IMR-90 (cell line): Measurements from ENCODE around the gene RPRML. TPM values are rescaled to one million over a fixed set of nuclear protein-coding genes. Genes with fewer than 3 reads are reported as not detected.

Experiments
- ATAC-seq: fragments of 200-7000 bp; cut with Tn5 transposase; 2 replicates; pipeline ENCODE4 v1.9.1; 2020; ENCODE audit warnings: low read depth, mild to moderate bottlenecking, moderate library complexity
- BruUV-seq: library from RNA; stranded (reverse); fragments of 400-500 nt; replicated peaks from 2 replicates; lab custom pipeline; 2021; lab: Mats Ljungman, UMichigan
- CTCF ChIA-PET: fragments of 300-600 bp; formaldehyde crosslinking; extraction: SDS; loops from one replicate; lab custom pipeline; 2021; ENCODE audit warnings: antibody characterized with exemption; lab: Yijun Ruan, JAX
- POLR2A ChIA-PET: fragments of 300-600 bp; sonication (Branson Sonifier 250); formaldehyde crosslinking; loops from one replicate; lab custom pipeline; 2022; ENCODE audit warnings: antibody characterized with exemption; ENCODE audit not compliant: unreplicated experiment; lab: Charles Lee
- DNase-seq: peaks from one replicate; pipeline ENCODE4 v3.0.0; 2013
- H2AFZ ChIP-seq: replicated peaks from 2 replicates; pipeline ENCODE3; 2013; ENCODE audit warnings: low read length, mild to moderate bottlenecking; ENCODE audit not compliant: poor library complexity
- H2AK5ac ChIP-seq: 2 replicates; pipeline ENCODE4 v1.6.1; 2013; ENCODE audit warnings: low read depth, low read length, inconsistent platforms
- H2AK9ac ChIP-seq: replicated peaks from 2 replicates; pipeline ENCODE3; 2013; ENCODE audit warnings: mild to moderate bottlenecking, low read depth, low read length, moderate library complexity; ENCODE audit not compliant: poor library complexity
- H2BK120ac ChIP-seq: 2 replicates; pipeline ENCODE4 v1.6.1; 2013; ENCODE audit warnings: low read depth, low read length, inconsistent platforms
- H2BK15ac ChIP-seq: 3 replicates; pipeline ENCODE4 v1.6.1; 2013; ENCODE audit warnings: low read depth, low read length, inconsistent platforms
- H2BK20ac ChIP-seq: 2 replicates; pipeline ENCODE4 v1.6.1; 2013; ENCODE audit warnings: low read depth, mild to moderate bottlenecking, inconsistent platforms, low read length, moderate library complexity
- H2BK5ac ChIP-seq: 2 replicates; pipeline ENCODE4 v1.6.1; 2013; ENCODE audit warnings: mild to moderate bottlenecking, low read depth, low read length, inconsistent platforms; ENCODE audit not compliant: poor library complexity, severe bottlenecking
- H3K14ac ChIP-seq: replicated peaks from 2 replicates; pipeline ENCODE4 v1.6.1; 2013; ENCODE audit warnings: low read depth, low read length, inconsistent platforms
- H3K18ac ChIP-seq: 2 replicates; pipeline ENCODE4 v1.6.1; 2013; ENCODE audit warnings: low read depth, low read length, control low read depth
- H3K23ac ChIP-seq: 2 replicates; pipeline ENCODE4 v1.6.1; 2013; ENCODE audit warnings: low read depth, low read length, inconsistent platforms
- H3K27ac ChIP-seq: 2 replicates; pipeline ENCODE4 v1.5.1; 2013; ENCODE audit warnings: mild to moderate bottlenecking, control low read depth, low read length; ENCODE audit not compliant: insufficient read depth
- H3K27me3 ChIP-seq: 2 replicates; pipeline ENCODE4 v1.6.1; 2013; ENCODE audit warnings: low read length; ENCODE audit not compliant: control insufficient read depth, insufficient read depth
- H3K36me3 ChIP-seq: 2 replicates; pipeline ENCODE4 v1.6.1; 2013; ENCODE audit warnings: low read length, mixed read lengths; ENCODE audit not compliant: control insufficient read depth, insufficient read depth
- H3K4ac ChIP-seq: 2 replicates; pipeline ENCODE4 v1.6.1; 2013; ENCODE audit warnings: low read depth, low read length, inconsistent platforms
- H3K4me1 ChIP-seq: 2 replicates; pipeline ENCODE4 v1.6.1; 2013; ENCODE audit warnings: low read length, mixed read lengths; ENCODE audit not compliant: control insufficient read depth, insufficient read depth
- H3K4me2 ChIP-seq: 2 replicates; pipeline ENCODE4 v1.6.1; 2013; ENCODE audit warnings: low read depth, mild to moderate bottlenecking, control low read depth, low read length, moderate library complexity
- H3K4me3 ChIP-seq: 2 replicates; pipeline ENCODE4 v1.5.1; 2013; ENCODE audit warnings: low read depth, mild to moderate bottlenecking, control low read depth, low read length, moderate library complexity; ENCODE audit not compliant: insufficient read depth
- H3K56ac ChIP-seq: 2 replicates; pipeline ENCODE4 v1.6.1; 2013; ENCODE audit warnings: low read length, inconsistent platforms; ENCODE audit not compliant: insufficient read depth; ENCODE audit errors: extremely low read depth
- H3K79me1 ChIP-seq, 2 experiments: 2 replicates each; pipeline ENCODE4 v1.6.1; 2013; ENCODE audit warnings: low read length in 2 of 2, inconsistent platforms in 1 of 2, low read depth in 1 of 2
- H3K9ac ChIP-seq: 2 replicates; pipeline ENCODE4 v1.6.1; 2013; ENCODE audit warnings: low read depth, low read length, control low read depth
- H3K9me1 ChIP-seq: 2 replicates; pipeline ENCODE4 v1.6.1; 2013; ENCODE audit warnings: low read length, inconsistent platforms; ENCODE audit not compliant: insufficient read depth
- H3K9me3 ChIP-seq: 2 replicates; pipeline ENCODE4 v1.6.1; 2013; ENCODE audit warnings: low read length; ENCODE audit not compliant: control insufficient read depth, insufficient read depth
- H4K20me1 ChIP-seq: 2 replicates; pipeline ENCODE4 v1.6.1; 2013; ENCODE audit warnings: low read length, inconsistent platforms; ENCODE audit not compliant: insufficient read depth
- H4K5ac ChIP-seq: 2 replicates; pipeline ENCODE4 v1.6.1; 2013; ENCODE audit warnings: mild to moderate bottlenecking, low read depth, low read length, control low read depth
- H4K8ac ChIP-seq, 2 experiments: 2 replicates each; pipeline ENCODE4 v1.6.1; 2013; ENCODE audit warnings: low read depth in 2 of 2, low read length in 2 of 2, control low read depth in 1 of 2, inconsistent platforms in 1 of 2
- H4K91ac ChIP-seq: 2 replicates; pipeline ENCODE4 v1.6.1; 2013; ENCODE audit warnings: low read depth, low read length, inconsistent platforms; ENCODE audit not compliant: insufficient read depth
- BHLHE40 ChIP-seq: fragments of 150-350 bp; IDR thresholded peaks from 2 replicates; pipeline ENCODE4 v1.6.1; 2016; ENCODE audit warnings: mild to moderate bottlenecking, low read depth, low read length
- CEBPB ChIP-seq: IDR thresholded peaks from 2 replicates; pipeline ENCODE4 v1.6.1; 2012; ENCODE audit warnings: low read depth, low read length, improper control_type of control experiment
- CHD1 ChIP-seq: IDR thresholded peaks from 2 replicates; pipeline ENCODE4 v1.6.1; 2012; ENCODE audit warnings: low read depth, low read length, improper control_type of control experiment
- CTCF ChIP-seq: conservative IDR thresholded peaks from 2 replicates; pipeline ENCODE4 v1.5.1; 2012; ENCODE audit warnings: mild to moderate bottlenecking, low read depth, low read length, improper control_type of control experiment
- FOS ChIP-seq: fragments of 150-350 bp; IDR thresholded peaks from 2 replicates; pipeline ENCODE4 v1.6.1; 2016; ENCODE audit warnings: low read depth, low read length
- MAFK ChIP-seq: IDR thresholded peaks from 2 replicates; pipeline ENCODE4 v1.6.1; 2012; ENCODE audit warnings: low read depth, low read length, improper control_type of control experiment
- MAZ ChIP-seq: IDR thresholded peaks from 2 replicates; pipeline ENCODE4 v1.6.1; 2012; ENCODE audit warnings: low read depth, mild to moderate bottlenecking, low read length, improper control_type of control experiment, moderate library complexity, borderline replicate concordance
- MXI1 ChIP-seq: IDR thresholded peaks from 2 replicates; pipeline ENCODE4 v1.6.1; 2012; ENCODE audit warnings: low read depth, mild to moderate bottlenecking, low read length, moderate library complexity, borderline replicate concordance
- NFE2L2 ChIP-seq: fragments of 150-350 bp; IDR thresholded peaks from 2 replicates; pipeline ENCODE4 v1.6.1; 2016; ENCODE audit warnings: low read depth, mild to moderate bottlenecking, low read length
- POLR2A ChIP-seq: IDR thresholded peaks from 2 replicates; pipeline ENCODE4 v1.6.1; 2012; ENCODE audit warnings: mild to moderate bottlenecking, low read depth, low read length
- RAD21 ChIP-seq: IDR thresholded peaks from 2 replicates; pipeline ENCODE4 v1.6.1; 2012; ENCODE audit warnings: low read length, improper control_type of control experiment
- RCOR1 ChIP-seq: IDR thresholded peaks from 2 replicates; pipeline ENCODE4 v1.6.1; 2012; ENCODE audit warnings: mild to moderate bottlenecking, low read length, improper control_type of control experiment; ENCODE audit not compliant: insufficient replicate concordance
- RFX5 ChIP-seq: IDR thresholded peaks from 2 replicates; pipeline ENCODE4 v1.8.0; 2012; ENCODE audit warnings: low read depth, mild to moderate bottlenecking, low read length, moderate library complexity
- SMC3 ChIP-seq: fragments of 150-350 bp; IDR thresholded peaks from 2 replicates; pipeline ENCODE4 v1.6.1; 2016; ENCODE audit warnings: low read depth, mild to moderate bottlenecking, antibody characterized with exemption, low read length, moderate library complexity
- USF2 ChIP-seq: fragments of 150-350 bp; IDR thresholded peaks from 2 replicates; pipeline ENCODE4 v1.6.1; 2017; ENCODE audit warnings: mild to moderate bottlenecking, antibody characterized with exemption, low read length, low read depth
- WGBS, 2 experiments: methylation state at CpG; one replicate each; pipeline versions ENCODE4 v1.1.5 to v1.1.7; 2013; ENCODE audit warnings: missing lambda C conversion rate in 2 of 2; ENCODE audit not compliant: insufficient read length in 1 of 2; ENCODE audit errors: extremely low coverage in 2 of 2; 5-methylcytosine and 5-hydroxymethylcytosine counted together
- dilution Hi-C: fragments of 300-500 bp; cut with HindIII; formaldehyde crosslinking; loops from one replicate; pipeline ENCODE4 v1.14.3; 2018; ENCODE audit warnings: low sequenced_read_pairs; ENCODE audit not compliant: unreplicated experiment
- in situ Hi-C: fragments of 300-500 bp; cut with MboI; formaldehyde crosslinking; loops from 3 replicates; pipeline ENCODE4 v1.14.3; 2019; ENCODE audit warnings: low sequenced_read_pairs, inconsistent platforms, mixed read lengths
- intact Hi-C: fragments of 100-400 bp; cut with micrococcal nuclease; formaldehyde crosslinking; loops from 2 replicates; pipeline ENCODE4 v1.10.0; 2022
- polyA plus RNA-seq, 3 experiments: library from polyadenylated mRNA; depleted of rRNA; stranded (reverse); fragments of >200 nt; gene quantifications; 2 replicates each; pipeline ENCODE4 v1.2.3, GENCODE V29; 2012; ENCODE audit warnings: low replicate concordance in 1 of 3
- total RNA-seq: library from RNA; depleted of rRNA; stranded (reverse); fragments of >200 nt; gene quantifications from 2 replicates; pipeline ENCODE4 v1.2.3, GENCODE V29; 2012

RPRML gene
- total and polyA plus RNA-seq, 2 of the 4 experiments (the other 2 are of a cell fraction): not detected

- no peak overlapping the region for H3K56ac ChIP-seq
- peaks cover 26% of the 10 kb centered on the region for H4K20me1 ChIP-seq
- no peaks in the 10 kb centered on the region for H3K27me3 ChIP-seq
- H3K79me1 ChIP-seq: peaks cover 4 to 13% of the 10 kb centered on the region in 2 experiments; a peak in 2 of 4 replicates
- no peak overlapping the region for H4K5ac ChIP-seq
- H3K9ac ChIP-seq: no peak overlapping the region
- no peak overlapping the region for H3K4ac ChIP-seq
- ChIA-PET POLR2A (no interaction called here), CTCF (interaction anchor here (0.8 kb wide), 1 partner anchor 95 kb away, joined by 3 read pairs; no protein-coding TSS in a partner anchor)
- intact Hi-C loops: loop anchor here (2.0 to 5.0 kb wide), 2 partner anchors 100 to 181 kb away; no protein-coding TSS in a partner anchor
- no peak overlapping the region for H2AFZ ChIP-seq
- WGBS, 2 experiments: no CpG with 5 or more reads among the region's 7 CpGs
- H2BK15ac ChIP-seq: no peak overlapping the region
- H4K91ac ChIP-seq: no peak overlapping the region
- H3K4me2 ChIP-seq: no peak overlapping the region
- ATAC-seq: peak; percentile 74
- H3K23ac ChIP-seq: no peak overlapping the region
- H3K9me3 ChIP-seq: no peaks in the 10 kb centered on the region
- no peak overlapping the region for H4K8ac ChIP-seq
- no peak overlapping the region for H2AK9ac ChIP-seq
- peaks cover 10% of the 10 kb centered on the region for H3K4me1 ChIP-seq
- peak; percentile 60 for DNase-seq
- H3K9me1 ChIP-seq: peaks cover 3% of the 10 kb centered on the region; the same call in 1 of the 2 replicates
- BruUV-seq: no TSS peak
- no peak overlapping the region for H2BK20ac ChIP-seq
- no peak overlapping the region for H3K27ac ChIP-seq
- H3K4me3 ChIP-seq: no peak overlapping the region
- no peak overlapping the region for H3K14ac ChIP-seq
- no peak overlapping the region for H3K18ac ChIP-seq
- no peak overlapping the region for H2BK120ac ChIP-seq
- peaks cover 34% of the 10 kb centered on the region for H3K36me3 ChIP-seq
- dilution Hi-C loops: no loop called here
- H2AK5ac ChIP-seq: no peak overlapping the region
- in situ Hi-C loops: loop anchor here (5.0 kb wide), 1 partner anchor 104 kb away; no protein-coding TSS in a partner anchor
- H2BK5ac ChIP-seq: no peak overlapping the region
- no peak for TF ChIP-seq FOS
- TF ChIP-seq USF2: peak; percentile 45; the same call in 1 of the 2 replicates
- TF ChIP-seq RFX5: no peak
- peak; percentile 76 for TF ChIP-seq CTCF
- TF ChIP-seq SMC3: peak; percentile 74
- peak; percentile 82 for TF ChIP-seq RAD21
- TF ChIP-seq BHLHE40: no peak
- no peak for TF ChIP-seq NFE2L2
- TF ChIP-seq MAZ: peak; percentile 23; the same call in 1 of the 2 replicates
- TF ChIP-seq MAFK: no peak
- no peak for TF ChIP-seq RCOR1
- TF ChIP-seq CHD1: no peak
- no peak for TF ChIP-seq POLR2A
- peak; percentile 61; the same call in 1 of the 2 replicates for TF ChIP-seq CEBPB
- TF ChIP-seq MXI1: no peak
Measured at GRCh38 chr17:46940692-46941404, 38.2 kb downstream of the RPRML start.
